Prostate gland (tissue), 2 donors: ENCODE data around the gene TMPRSS4.

Source experiments
- POLR2A ChIP-seq: fragments of 450-650 bp; IDR thresholded peaks from one replicate; pipeline ENCODE4 v1.6.1; 2016; ENCODE audit warnings: antibody characterized with exemption, mild to moderate bottlenecking
- POLR2AphosphoS5 ChIP-seq: sonication (generic); formaldehyde crosslinking; IDR thresholded peaks from one replicate; pipeline ENCODE4 v1.6.1; 2017; ENCODE audit warnings: antibody characterized with exemption
- TF ChIP-seq, protein P1 (sequence below), 4 experiments: fragments of 200-600 bp in 2 of 4; fragments of 450-650 bp in 2 of 4; sonication (generic) in 2 of 4; IDR thresholded peaks; 1 replicate in 3 of 4; 2 replicates in 1 of 4; pipeline ENCODE4 v1.5.1; 2016 to 2019; ENCODE audit warnings: antibody characterized with exemption in 4 of 4, mild to moderate bottlenecking in 2 of 4, moderate library complexity in 2 of 4

DNA sequence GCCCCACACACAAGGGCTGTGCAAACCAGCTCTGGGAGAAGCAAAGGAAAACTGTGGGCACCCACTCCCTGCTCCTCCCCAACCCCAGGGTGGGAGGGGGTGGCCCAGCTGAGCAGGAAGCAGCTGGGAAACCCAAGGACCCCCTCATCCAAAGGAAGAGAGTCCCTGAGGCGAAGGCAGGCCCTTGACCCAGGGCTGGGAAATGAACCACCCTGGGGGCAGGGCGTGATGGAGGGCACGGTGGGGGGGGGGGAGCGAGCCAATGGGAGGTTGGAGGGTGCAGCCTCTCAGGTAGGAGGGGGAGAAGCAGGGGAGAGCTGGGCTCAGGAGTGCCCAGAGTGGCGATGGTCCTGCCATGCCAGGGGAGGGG lies 58.9 kb downstream of the TMPRSS4 start:
- TF ChIP-seq, protein P1, sequence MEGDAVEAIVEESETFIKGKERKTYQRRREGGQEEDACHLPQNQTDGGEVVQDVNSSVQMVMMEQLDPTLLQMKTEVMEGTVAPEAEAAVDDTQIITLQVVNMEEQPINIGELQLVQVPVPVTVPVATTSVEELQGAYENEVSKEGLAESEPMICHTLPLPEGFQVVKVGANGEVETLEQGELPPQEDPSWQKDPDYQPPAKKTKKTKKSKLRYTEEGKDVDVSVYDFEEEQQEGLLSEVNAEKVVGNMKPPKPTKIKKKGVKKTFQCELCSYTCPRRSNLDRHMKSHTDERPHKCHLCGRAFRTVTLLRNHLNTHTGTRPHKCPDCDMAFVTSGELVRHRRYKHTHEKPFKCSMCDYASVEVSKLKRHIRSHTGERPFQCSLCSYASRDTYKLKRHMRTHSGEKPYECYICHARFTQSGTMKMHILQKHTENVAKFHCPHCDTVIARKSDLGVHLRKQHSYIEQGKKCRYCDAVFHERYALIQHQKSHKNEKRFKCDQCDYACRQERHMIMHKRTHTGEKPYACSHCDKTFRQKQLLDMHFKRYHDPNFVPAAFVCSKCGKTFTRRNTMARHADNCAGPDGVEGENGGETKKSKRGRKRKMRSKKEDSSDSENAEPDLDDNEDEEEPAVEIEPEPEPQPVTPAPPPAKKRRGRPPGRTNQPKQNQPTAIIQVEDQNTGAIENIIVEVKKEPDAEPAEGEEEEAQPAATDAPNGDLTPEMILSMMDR (IDR thresholded peaks at IDR 0.05): no peak
- TF ChIP-seq POLR2A (no peak), POLR2AphosphoS5 (no peak)
